Sigmoid colon (tissue), 7 donors: ENCODE data around the gene LYPD3. TPM values are rescaled to one million over a fixed set of nuclear protein-coding genes. Genes with fewer than 3 reads are reported as not detected.

Experiments used
- DNase-seq: peaks from one replicate; pipeline ENCODE4 v3.0.0-alpha.2; 2019
- H3K27ac ChIP-seq, 4 donors: fragments of 200-600 bp; sonication (generic); one replicate each; pipeline ENCODE4 v1.5.1; 2016 to 2019; ENCODE audit warnings: mild to moderate bottlenecking in 1 of 4
- H3K27me3 ChIP-seq, 3 donors: fragments of 200-600 bp; sonication (generic); one replicate each; pipeline ENCODE4 v1.5.1; 2019; ENCODE audit warnings: mild to moderate bottlenecking in 1 of 3
- H3K36me3 ChIP-seq, 4 donors: fragments of 200-600 bp; sonication (generic); one replicate each; pipeline ENCODE4 v1.5.1; 2016 to 2019
- H3K4me1 ChIP-seq, 4 donors: fragments of 200-600 bp; sonication (generic); one replicate each; pipeline ENCODE4 v1.5.1; 2017 to 2019
- H3K4me3 ChIP-seq, 4 donors: fragments of 200-600 bp; sonication (generic); one replicate each; pipeline ENCODE4 v1.5.1; 2017 to 2019; ENCODE audit warnings: mild to moderate bottlenecking in 2 of 4, moderate library complexity in 1 of 4
- H3K9me3 ChIP-seq, 4 donors: fragments of 200-600 bp in 3 of 4; sonication (generic) in 3 of 4; one replicate each; pipeline versions ENCODE4 v1.5.1 to v1.6.1; 2013 to 2019
- EP300 ChIP-seq, 4 donors: sonication (generic); formaldehyde crosslinking; IDR thresholded peaks; one replicate each; pipeline ENCODE4 v1.6.1; 2017; ENCODE audit warnings: antibody characterized with exemption in 4 of 4
- POLR2A ChIP-seq, 2 donors: fragments of 450-650 bp; IDR thresholded peaks; one replicate each; pipeline ENCODE4 v1.6.1; 2016; ENCODE audit warnings: antibody characterized with exemption in 2 of 2, mild to moderate bottlenecking in 2 of 2, moderate library complexity in 2 of 2
- POLR2AphosphoS5 ChIP-seq, 4 donors: sonication (generic); formaldehyde crosslinking; IDR thresholded peaks; one replicate each; pipeline ENCODE4 v1.6.1; 2017; ENCODE audit warnings: antibody characterized with exemption in 4 of 4
- WGBS, 2 donors: extraction: QIAGEN DNeasy Blood & Tissue Kit; methylation state at CpG; one replicate each; pipeline ENCODE4 v1.1.7; 2013; 5-methylcytosine and 5-hydroxymethylcytosine counted together
- intact Hi-C: fragments of 100-400 bp; cut with DNase I; formaldehyde crosslinking; loops from one replicate; pipeline ENCODE4 v1.15.1; 2023
- polyA plus RNA-seq, 3 donors: library from polyadenylated mRNA; stranded (reverse); fragments of 200-250 nt; gene quantifications; one replicate each; pipeline ENCODE4 v1.2.3, GENCODE V29; 2013
- total RNA-seq, 4 donors: library from RNA; depleted of rRNA; stranded (reverse); fragments of >200 nt; gene quantifications; one replicate each; pipeline ENCODE4 v1.1.0, GENCODE V29; 2016
- TF ChIP-seq, protein P1 (sequence below), 4 experiments: fragments of 450-650 bp in 3 of 4; fragments of 200-600 bp in 1 of 4; IDR thresholded peaks; one replicate each; pipeline ENCODE4 v1.5.1; 2016 to 2019; ENCODE audit warnings: antibody characterized with exemption in 4 of 4, mild to moderate bottlenecking in 3 of 4, moderate library complexity in 2 of 4
- donor health status: healthy with polysubstance abuse.
- donor health status: Bipolar disorder and iron deficiency.
- donor health status: healthy.

The LYPD3 gene
- total and polyA plus RNA-seq, 7 donors = 0.46 to 1.8 (median 1.4) TPM; not detected in 1

DNA sequence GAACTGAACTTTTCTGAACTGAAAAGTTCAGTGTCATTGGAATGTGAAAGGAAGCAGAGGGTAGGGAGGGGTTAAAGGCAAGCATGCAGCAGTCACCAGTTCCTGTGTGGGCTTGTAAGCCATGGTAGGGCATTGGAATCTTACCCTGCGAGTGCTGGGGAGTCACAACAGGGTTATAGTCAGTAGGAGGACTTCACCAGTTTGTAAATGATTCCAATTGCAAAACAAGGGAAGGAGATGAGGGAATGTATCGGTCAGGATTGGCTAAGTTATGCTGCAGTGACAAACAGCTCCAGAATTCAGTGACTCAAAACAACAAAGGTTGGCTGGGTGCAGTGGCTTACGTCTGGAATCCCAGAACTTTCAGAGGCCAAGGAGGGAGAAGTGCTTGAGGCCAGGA, 12.8 kb downstream of the LYPD3 start:
- WGBS, 2 donors = 83 to 89% methylated on average over 3 of the region's 3 CpGs
- no peaks in the 10 kb centered on the region for H3K27me3 ChIP-seq
- no peak overlapping the region for H3K27ac ChIP-seq
- intact Hi-C loops = no loop called here
- no peaks in the 10 kb centered on the region for H3K36me3 ChIP-seq
- no peak overlapping the region for H3K4me3 ChIP-seq
- TF ChIP-seq EP300 (IDR thresholded peaks at IDR 0.05) (no peak), POLR2A (IDR thresholded peaks at IDR 0.05) (no peak), POLR2AphosphoS5 (IDR thresholded peaks at IDR 0.05) (no peak)
- TF ChIP-seq, protein P1, sequence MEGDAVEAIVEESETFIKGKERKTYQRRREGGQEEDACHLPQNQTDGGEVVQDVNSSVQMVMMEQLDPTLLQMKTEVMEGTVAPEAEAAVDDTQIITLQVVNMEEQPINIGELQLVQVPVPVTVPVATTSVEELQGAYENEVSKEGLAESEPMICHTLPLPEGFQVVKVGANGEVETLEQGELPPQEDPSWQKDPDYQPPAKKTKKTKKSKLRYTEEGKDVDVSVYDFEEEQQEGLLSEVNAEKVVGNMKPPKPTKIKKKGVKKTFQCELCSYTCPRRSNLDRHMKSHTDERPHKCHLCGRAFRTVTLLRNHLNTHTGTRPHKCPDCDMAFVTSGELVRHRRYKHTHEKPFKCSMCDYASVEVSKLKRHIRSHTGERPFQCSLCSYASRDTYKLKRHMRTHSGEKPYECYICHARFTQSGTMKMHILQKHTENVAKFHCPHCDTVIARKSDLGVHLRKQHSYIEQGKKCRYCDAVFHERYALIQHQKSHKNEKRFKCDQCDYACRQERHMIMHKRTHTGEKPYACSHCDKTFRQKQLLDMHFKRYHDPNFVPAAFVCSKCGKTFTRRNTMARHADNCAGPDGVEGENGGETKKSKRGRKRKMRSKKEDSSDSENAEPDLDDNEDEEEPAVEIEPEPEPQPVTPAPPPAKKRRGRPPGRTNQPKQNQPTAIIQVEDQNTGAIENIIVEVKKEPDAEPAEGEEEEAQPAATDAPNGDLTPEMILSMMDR (IDR thresholded peaks at IDR 0.05) = no peak
- DNase-seq = no peak
- no peaks in the 10 kb centered on the region for H3K9me3 ChIP-seq
- H3K4me1 ChIP-seq = peaks cover 0 to 6% (median 2%) of the 10 kb centered on the region in 4 donors

DNA sequence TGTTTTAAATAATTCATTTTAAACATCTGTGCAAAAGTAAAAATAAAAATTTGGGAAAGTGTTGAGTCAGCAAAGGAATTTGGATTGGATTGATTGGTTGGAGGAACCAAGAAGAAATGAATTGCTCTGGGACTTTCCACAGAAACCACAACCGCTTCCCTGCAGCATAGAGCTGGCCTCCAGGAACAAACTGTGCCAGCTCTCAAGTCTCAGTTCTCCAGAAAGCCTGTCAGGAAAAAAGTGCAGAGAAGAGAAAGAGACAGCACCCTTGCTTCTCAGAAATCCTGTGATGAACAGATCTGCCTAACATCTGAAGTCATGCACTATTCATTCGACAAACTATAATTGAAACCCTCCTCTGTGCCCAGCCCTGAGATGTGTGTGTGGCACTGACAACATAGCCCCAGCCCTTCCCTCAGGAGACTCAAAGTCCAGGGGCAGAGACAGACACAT, 14.8 kb downstream of the LYPD3 start:
- 48 to 54% methylated on average over 2 of the region's 2 CpGs for WGBS, 2 donors
- TF ChIP-seq POLR2A (IDR thresholded peaks at IDR 0.05) (no peak), EP300 (IDR thresholded peaks at IDR 0.05) (no peak), POLR2AphosphoS5 (IDR thresholded peaks at IDR 0.05) (no peak)
- TF ChIP-seq, protein P1 (IDR thresholded peaks at IDR 0.05) = no peak
- Histone ChIP-seq H3K27me3 (no peaks in the 10 kb centered on the region), H3K4me1 (peaks cover 0 to 7% (median 2%) of the 10 kb centered on the region in 4 donors), H3K27ac (no peak overlapping the region), H3K36me3 (no peaks in the 10 kb centered on the region), H3K9me3 (no peaks in the 10 kb centered on the region), H3K4me3 (no peak overlapping the region)
- no peak for DNase-seq
- intact Hi-C loops = no loop called here

DNA sequence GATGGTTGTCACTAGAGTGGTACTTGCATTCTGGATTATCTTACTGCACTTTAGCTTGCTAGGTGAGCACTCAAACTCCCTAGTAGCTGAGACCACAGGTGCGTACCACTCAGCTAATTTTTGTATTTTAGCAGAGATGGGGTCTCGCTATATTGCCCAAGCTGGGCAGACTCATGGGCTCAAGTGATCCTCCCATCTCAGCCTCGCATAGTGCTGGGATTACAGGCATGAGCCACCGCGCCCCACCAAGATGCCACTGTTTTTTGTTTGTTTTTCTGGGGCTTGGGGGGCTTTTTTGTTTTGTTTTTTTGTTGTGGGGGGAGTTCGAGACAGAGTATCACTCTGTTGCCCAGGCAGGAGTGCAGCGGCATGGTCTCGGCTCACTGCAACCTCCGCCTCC, 17.8 kb downstream of the LYPD3 start:
- H3K27me3 ChIP-seq = no peaks in the 10 kb centered on the region
- H3K36me3 ChIP-seq = no peaks in the 10 kb centered on the region
- intact Hi-C loops = loop anchor here (1.0 to 5.0 kb wide), 3 partner anchors 55 to 210 kb away; partner anchors contain the start of gene PHLDB3
- TF ChIP-seq POLR2A (IDR thresholded peaks at IDR 0.05) = no peak
- TF ChIP-seq, protein P1 (IDR thresholded peaks at IDR 0.05) = no peak
- TF ChIP-seq EP300 (IDR thresholded peaks at IDR 0.05) = no peak
- no peak for TF ChIP-seq POLR2AphosphoS5 (IDR thresholded peaks at IDR 0.05)
- H3K4me1 ChIP-seq = peaks cover 0 to 3% (median 0%) of the 10 kb centered on the region in 4 donors
- H3K4me3 ChIP-seq = no peak overlapping the region
- WGBS, 2 donors = 94 to 95% methylated on average over 9 of the region's 9 CpGs
- no peaks in the 10 kb centered on the region for H3K9me3 ChIP-seq
- DNase-seq = no peak
- no peak overlapping the region for H3K27ac ChIP-seq

DNA sequence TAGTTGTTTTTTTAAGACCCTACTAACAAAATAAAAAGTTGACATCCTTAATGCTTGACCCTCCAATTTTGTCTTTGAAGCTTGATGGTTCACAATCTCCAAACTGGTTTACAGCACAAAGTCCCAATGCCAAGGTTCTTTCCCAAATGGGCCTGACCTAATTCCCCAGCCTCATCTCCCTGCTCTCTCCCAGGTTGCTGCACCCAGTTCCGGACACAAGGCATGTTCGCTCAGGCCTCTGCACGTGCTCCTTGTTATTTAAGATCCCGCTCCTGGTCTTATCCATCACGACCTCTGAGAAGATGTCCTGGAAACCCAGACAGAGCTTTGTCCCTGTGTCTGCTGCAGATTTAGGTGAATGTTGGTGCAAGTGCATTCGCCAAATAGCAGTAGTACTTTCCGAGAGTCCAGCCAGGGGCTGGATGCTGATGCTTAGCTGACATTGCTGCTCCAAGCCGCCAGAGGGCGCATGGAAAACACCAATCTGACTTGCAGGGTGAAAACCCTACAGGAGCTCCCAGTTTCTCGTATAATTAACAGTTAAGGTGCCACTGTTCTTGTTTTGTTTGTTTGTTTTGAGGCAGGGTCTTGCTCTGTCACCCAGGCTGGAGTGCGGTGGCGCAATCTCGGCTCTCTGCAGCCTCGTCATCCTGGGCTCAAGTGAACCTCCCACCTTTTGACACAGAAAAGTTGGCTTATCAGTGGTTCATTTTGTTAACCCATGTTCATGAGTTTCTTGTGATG, 18.5 kb downstream of the LYPD3 start:
- intact Hi-C loops = loop anchor here (1.0 to 5.0 kb wide), 3 partner anchors 55 to 210 kb away; partner anchors contain the start of gene PHLDB3
- Histone ChIP-seq H3K4me1 (peaks cover 0 to 3% (median 0%) of the 10 kb centered on the region in 4 donors), H3K4me3 (no peak overlapping the region), H3K27me3 (no peaks in the 10 kb centered on the region), H3K36me3 (no peaks in the 10 kb centered on the region), H3K9me3 (no peaks in the 10 kb centered on the region), H3K27ac (no peak overlapping the region)
- WGBS, 2 donors = 28 to 32% methylated on average over 14 of the region's 14 CpGs
- peak; percentile 88 for DNase-seq
- TF ChIP-seq EP300 (IDR thresholded peaks at IDR 0.05) (no peak), POLR2A (IDR thresholded peaks at IDR 0.05) (no peak), POLR2AphosphoS5 (IDR thresholded peaks at IDR 0.05) (no peak)
- TF ChIP-seq, protein P1 (IDR thresholded peaks at IDR 0.05) = peak; percentile 82 to 98 (median 92)
